AG04450 (cell line): ENCODE measurements around the gene OR4D1. TPM values are rescaled to one million over a fixed set of nuclear protein-coding genes. Genes with fewer than 3 reads are reported as not detected.

ENCODE experiments used
- CTCF ChIA-PET: fragments of 300-600, 350-600 bp; formaldehyde crosslinking; extraction: SDS; loops from one replicate; lab custom pipeline; 2022; ENCODE audit warnings: antibody characterized with exemption, inconsistent platforms; lab: Charles Lee
- POLR2A ChIA-PET: fragments of 350-600 bp; formaldehyde crosslinking; extraction: SDS; loops from one replicate; lab custom pipeline; 2021; ENCODE audit warnings: antibody characterized with exemption, inconsistent platforms; lab: Yijun Ruan, JAX
- DNase-seq: peaks from one replicate; pipeline ENCODE4 v3.0.0-alpha.2; 2011; ENCODE audit warnings: low read depth, low spot score
- H3K27ac ChIP-seq: one replicate; pipeline ENCODE4 v1.5.1; 2012; ENCODE audit warnings: low read depth, low read length, control low read depth
- H3K27me3 ChIP-seq: one replicate; pipeline ENCODE4 v1.6.0; 2012; ENCODE audit warnings: low read length; ENCODE audit not compliant: control insufficient read depth, insufficient read depth
- H3K4me3 ChIP-seq: 2 replicates; pipeline ENCODE4 v1.5.1; 2011; ENCODE audit warnings: mild to moderate bottlenecking, low read depth, low read length, control low read depth
- H3K9me3 ChIP-seq: 2 replicates; pipeline ENCODE4 v1.5.1; 2012; ENCODE audit warnings: low read length; ENCODE audit not compliant: control insufficient read depth, insufficient read depth
- polyA plus RNA-seq: library from polyadenylated mRNA; depleted of rRNA; stranded (reverse); fragments of >200 nt; gene quantifications from 2 replicates; pipeline ENCODE4 v1.2.3, GENCODE V29; 2011
- TF ChIP-seq, protein P1 (sequence below): IDR thresholded peaks from 2 replicates; pipeline ENCODE4 v1.5.1; 2011; ENCODE audit warnings: low read depth, low read length, control low read depth, inconsistent platforms

OR4D1 gene
- polyA plus RNA-seq, 1 experiment = not detected

DNA sequence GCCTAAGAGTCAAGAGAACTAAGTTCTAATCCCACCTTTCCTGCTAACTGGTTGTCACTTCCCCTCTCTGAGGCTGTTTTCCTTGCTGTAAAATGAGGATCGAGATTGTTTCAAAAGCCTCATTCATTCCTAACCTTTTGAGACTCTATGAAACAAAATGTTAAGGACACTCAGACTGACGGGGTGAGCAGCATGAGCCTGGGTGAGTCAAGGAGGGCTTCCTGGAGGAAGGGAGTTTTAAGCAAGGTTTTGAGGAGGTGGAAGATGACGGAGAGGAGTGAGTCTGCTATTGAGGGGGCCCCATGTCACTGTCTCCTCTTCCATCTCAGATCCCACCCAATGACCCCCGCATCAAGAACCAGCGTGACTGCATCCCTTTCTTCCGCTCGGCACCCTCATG, 48.4 kb downstream of the OR4D1 start:
- Histone ChIP-seq H3K27ac (no peak overlapping the region), H3K9me3 (no peaks in the 10 kb centered on the region; the same call in 1 of the 2 replicates), H3K4me3 (no peak overlapping the region), H3K27me3 (peaks cover 6% of the 10 kb centered on the region)
- TF ChIP-seq, protein P1, sequence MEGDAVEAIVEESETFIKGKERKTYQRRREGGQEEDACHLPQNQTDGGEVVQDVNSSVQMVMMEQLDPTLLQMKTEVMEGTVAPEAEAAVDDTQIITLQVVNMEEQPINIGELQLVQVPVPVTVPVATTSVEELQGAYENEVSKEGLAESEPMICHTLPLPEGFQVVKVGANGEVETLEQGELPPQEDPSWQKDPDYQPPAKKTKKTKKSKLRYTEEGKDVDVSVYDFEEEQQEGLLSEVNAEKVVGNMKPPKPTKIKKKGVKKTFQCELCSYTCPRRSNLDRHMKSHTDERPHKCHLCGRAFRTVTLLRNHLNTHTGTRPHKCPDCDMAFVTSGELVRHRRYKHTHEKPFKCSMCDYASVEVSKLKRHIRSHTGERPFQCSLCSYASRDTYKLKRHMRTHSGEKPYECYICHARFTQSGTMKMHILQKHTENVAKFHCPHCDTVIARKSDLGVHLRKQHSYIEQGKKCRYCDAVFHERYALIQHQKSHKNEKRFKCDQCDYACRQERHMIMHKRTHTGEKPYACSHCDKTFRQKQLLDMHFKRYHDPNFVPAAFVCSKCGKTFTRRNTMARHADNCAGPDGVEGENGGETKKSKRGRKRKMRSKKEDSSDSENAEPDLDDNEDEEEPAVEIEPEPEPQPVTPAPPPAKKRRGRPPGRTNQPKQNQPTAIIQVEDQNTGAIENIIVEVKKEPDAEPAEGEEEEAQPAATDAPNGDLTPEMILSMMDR = no peak
- CTCF ChIA-PET = no interaction called here
- POLR2A ChIA-PET = no interaction called here
- DNase-seq = no peak

DNA sequence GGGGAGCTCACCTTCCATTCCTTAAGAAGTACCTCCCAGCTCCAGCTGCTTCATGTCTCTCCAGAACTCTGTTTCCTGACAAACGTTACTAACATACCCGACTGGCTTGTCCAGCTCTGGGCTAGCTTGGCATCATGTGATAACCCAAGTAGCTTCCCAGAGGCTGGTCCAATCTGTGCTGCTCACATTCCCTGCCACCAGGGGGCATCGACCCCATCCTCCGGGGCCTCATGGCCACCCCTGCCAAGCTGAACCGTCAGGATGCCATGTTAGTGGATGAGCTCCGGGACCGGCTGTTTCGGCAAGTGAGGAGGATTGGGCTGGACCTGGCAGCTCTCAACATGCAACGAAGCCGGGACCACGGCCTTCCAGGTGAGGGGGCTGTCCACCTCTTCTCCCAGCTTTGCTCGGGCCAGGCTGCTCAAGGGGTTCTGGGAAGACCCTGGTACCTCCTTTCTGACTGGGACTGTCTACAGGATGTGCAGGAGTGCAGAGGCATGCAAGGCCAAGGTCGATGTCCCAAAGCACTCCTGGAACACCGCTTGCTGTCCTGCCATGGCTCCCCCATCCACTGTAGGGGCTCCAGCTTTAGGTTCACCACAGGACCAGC, 51.9 kb downstream of the OR4D1 start:
- no peak for DNase-seq
- Histone ChIP-seq H3K4me3 (no peak overlapping the region), H3K27ac (no peak overlapping the region), H3K27me3 (peaks cover 3% of the 10 kb centered on the region), H3K9me3 (no peaks in the 10 kb centered on the region)
- POLR2A ChIA-PET = no interaction called here
- CTCF ChIA-PET = interaction anchor here (0.5 to 2.0 kb wide), 16 partner anchors 9 to 852 kb away, joined by 3 to 8 read pairs (median 4); partner anchors contain the start of gene RNF43
- TF ChIP-seq, protein P1 = peak; percentile 54

DNA sequence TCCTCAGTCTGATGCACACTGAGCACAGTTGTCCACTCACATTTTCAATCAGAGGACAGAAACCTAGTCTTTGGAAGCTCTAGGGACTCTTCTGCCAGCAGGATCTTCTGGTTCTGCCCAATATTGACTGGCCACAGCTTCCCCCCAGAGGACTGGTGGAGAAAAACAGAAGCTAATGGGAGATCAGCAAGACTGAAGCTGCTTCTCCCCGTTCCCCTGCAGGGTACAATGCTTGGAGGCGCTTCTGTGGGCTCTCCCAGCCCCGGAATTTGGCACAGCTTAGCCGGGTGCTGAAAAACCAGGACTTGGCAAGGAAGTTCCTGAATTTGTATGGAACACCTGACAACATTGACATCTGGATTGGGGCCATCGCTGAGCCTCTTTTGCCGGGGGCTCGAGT, 54.7 kb downstream of the OR4D1 start:
- H3K27ac ChIP-seq = no peak overlapping the region
- TF ChIP-seq, protein P1 = no peak
- ChIA-PET CTCF (no interaction called here), POLR2A (no interaction called here)
- peaks cover 3% of the 10 kb centered on the region for H3K27me3 ChIP-seq
- no peak for DNase-seq
- H3K9me3 ChIP-seq = no peaks in the 10 kb centered on the region
- no peak overlapping the region for H3K4me3 ChIP-seq

DNA sequence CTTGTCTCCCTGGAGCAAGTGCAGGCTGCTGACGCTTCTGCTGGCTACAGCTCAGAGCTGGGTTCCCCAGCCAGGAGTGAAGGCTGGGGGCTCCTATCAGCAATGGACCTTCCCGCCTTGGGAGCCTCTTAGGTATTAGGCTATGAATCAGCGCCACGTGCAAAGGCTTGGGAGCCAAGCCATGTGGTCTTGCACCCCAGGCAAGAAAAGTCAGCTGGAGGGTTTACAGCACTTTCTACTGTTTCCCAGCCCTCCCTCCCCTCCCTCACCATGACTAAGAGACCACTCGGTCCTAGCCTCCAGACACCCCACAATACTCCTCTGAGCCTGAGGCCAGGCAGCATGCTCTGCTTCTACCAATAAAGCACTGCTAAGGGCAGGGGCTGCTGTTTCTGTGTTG, 56.6 kb downstream of the OR4D1 start:
- POLR2A ChIA-PET = no interaction called here
- CTCF ChIA-PET = no interaction called here
- TF ChIP-seq, protein P1 = no peak

DNA sequence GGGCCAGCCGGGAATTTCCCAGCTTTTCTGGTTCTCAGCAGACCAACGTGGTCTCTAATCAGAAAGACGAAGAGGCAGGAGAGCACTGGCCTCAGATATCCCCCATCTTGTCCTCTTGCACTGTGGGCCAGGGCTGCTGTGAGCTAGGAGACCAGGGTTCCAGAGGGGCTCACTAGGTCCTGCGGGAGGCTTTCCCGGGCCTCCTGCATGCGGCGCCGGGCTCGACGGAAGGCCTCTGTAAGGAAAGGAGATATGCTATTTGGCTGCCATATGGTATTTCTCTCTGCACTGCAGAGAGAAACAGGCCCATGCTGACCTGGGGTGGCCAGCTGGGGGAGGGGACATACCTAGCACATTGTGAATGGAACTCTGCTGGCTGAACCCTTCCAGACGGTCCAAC, 57.8 kb downstream of the OR4D1 start:
- DNase-seq = no peak
- POLR2A ChIA-PET = no interaction called here
- CTCF ChIA-PET = no interaction called here

More for the DNA sequence above, 56.6 kb downstream of the OR4D1 start:
- Histone ChIP-seq H3K27ac (no peak overlapping the region), H3K27me3 (peaks cover 3% of the 10 kb centered on the region), H3K9me3 (no peaks in the 10 kb centered on the region), H3K4me3 (no peak overlapping the region)
- DNase-seq = no peak

More for the DNA sequence above, 57.8 kb downstream of the OR4D1 start:
- Histone ChIP-seq H3K9me3 (no peaks in the 10 kb centered on the region), H3K27me3 (no peaks in the 10 kb centered on the region), H3K27ac (no peak overlapping the region), H3K4me3 (no peak overlapping the region)
- TF ChIP-seq, protein P1 = no peak
